Measurements from ENCODE around the gene PLEKHF1. TPM values are rescaled to one million over a fixed set of nuclear protein-coding genes. Genes with fewer than 3 reads are reported as not detected.

Gene PLEKHF1
- polyA plus RNA-seq, 5 donors = 0.51 to 1.3 (median 0.90) TPM

GRCh38 chr19:29677001-29677817, 11.9 kb downstream of the PLEKHF1 start:
- DNase-seq = no peak

- DNase-seq = no peak
These were observed 13.3 kb downstream of the PLEKHF1 start for GRCh38 chr19:29678484-29679106.

DNA sequence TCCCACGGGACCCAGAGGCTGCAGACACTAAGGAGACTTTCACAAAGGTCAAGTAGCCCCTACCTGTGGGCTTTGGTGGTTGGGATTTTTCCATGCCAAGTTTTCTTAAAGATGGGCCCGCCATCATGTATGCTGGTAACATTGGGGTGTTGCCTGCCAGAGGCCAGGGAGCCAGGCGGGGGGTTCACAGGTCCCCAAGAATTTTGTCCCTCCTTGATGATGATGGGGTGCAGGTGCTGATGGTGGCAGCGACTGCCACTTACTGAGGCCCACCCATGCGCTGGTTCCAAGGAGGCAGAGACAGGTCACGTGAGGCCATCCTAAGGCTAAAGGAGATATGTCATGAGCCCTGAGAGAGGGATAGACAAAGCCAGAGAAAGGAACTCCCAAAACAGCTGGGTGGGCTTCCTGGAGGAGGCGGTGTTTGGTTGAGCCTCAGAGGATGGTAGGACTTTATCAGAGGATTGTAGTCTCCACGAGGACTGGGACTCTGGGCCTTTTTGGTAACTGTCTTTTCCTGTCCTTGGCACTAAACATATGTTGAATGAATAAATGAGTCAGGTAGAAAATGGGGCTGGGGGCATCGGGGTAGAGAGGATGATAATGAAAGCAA, 14.4 kb downstream of the PLEKHF1 start:
- DNase-seq = no peak

DNA sequence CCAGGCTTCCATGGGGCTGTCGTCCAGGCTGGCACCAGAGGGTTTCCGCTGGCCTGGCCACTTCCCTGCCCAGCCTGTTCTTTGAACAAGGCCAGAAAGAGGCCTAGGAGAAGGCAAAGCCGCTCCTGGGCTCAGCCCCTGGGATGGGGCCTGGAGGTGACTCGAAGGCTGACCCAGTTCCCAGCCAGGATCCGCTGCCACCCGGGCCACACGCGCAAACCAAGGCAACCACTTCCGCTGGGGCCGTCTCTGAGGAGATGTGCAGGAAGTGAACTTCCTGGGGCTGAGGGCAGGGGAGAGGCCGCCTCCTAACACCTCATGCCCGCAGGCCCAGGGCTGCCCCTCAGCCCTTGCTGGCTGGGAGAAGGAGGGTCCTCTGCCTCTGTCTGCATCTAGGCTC, 15.2 kb downstream of the PLEKHF1 start:
- DNase-seq = no peak

- DNase-seq = no peak
These were observed 15.7 kb downstream of the PLEKHF1 start for GRCh38 chr19:29680937-29681336.

- DNase-seq = no peak
These were observed 16.4 kb downstream of the PLEKHF1 start for GRCh38 chr19:29681422-29682235.

GRCh38 chr19:29682236-29682895, 17.1 kb downstream of the PLEKHF1 start:
- DNase-seq = no peak

DNA sequence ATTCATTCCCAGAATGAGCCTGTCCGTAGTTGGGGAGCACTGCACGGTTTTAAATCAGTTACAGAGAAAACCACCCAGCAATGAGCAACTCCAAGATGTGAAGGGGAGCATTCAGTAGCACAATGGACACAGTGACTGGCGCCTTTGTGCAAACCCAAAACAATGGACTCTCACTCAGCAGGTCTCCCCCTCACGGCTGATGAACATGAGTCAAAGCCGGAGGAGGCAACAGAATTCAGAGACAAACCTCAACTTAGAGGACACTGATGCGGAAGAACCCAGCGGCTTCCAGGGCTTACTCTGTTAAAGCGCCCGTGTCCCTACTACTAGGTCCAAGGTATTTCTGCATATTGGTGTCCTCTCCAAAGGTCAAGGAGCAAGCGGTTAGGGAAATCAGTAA, 17.7 kb downstream of the PLEKHF1 start:
- DNase-seq = no peak

DNA sequence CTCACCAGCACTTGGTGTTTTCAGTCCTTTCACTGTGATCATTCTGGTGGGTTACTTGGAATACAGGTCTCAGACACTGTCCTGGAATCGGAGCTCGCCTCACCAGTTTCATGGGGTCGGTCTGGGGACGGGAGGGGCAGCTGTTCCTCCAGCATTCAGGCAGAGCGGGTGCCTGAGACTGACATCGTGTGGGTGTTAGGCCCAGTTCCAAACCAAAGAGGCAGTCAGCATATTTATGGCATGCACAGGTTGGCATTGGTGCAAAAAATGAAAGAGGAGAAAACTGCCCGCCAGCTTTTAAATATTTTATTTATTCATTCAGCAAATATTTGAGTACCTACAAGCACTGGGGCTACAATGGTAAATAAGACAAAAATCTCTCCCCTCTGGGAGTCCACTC, 20.1 kb downstream of the PLEKHF1 start:
- DNase-seq = no peak

DNA sequence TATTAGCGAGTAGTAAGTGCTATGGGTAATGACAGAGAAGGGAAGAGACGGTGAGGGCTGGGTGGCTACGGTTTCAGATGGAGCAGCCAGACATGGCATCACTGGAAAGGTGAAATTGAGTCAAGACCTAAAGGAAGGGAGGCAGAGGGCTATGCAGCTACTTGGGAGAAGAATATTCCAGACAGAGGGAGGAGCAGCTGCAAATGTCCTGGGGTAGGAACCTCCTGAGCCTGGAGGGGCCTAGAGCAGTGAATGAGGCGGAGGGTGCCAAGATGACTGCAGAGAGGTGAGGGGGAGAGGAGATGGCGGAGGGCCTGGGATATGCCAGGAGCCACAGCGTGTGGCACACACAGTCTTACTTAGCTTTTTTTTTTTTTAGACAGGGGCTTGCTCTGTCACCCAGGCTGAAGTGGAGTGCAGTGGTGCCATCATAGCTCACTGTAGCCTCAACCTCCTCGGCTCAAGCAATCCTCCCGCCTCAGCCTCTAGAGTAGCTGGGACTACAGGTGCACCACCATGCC, 21.1 kb downstream of the PLEKHF1 start:
- no peak for DNase-seq

GRCh38 chr19:29687244-29687896, 22.1 kb downstream of the PLEKHF1 start:
- DNase-seq = no peak

- DNase-seq = no peak
These were observed 22.9 kb downstream of the PLEKHF1 start for GRCh38 chr19:29687897-29688728.

GRCh38 chr19:29690842-29691241, 25.6 kb downstream of the PLEKHF1 start:
- DNase-seq = no peak

- DNase-seq = no peak
These were observed 28.9 kb downstream of the PLEKHF1 start for GRCh38 chr19:29694161-29694560.

DNA sequence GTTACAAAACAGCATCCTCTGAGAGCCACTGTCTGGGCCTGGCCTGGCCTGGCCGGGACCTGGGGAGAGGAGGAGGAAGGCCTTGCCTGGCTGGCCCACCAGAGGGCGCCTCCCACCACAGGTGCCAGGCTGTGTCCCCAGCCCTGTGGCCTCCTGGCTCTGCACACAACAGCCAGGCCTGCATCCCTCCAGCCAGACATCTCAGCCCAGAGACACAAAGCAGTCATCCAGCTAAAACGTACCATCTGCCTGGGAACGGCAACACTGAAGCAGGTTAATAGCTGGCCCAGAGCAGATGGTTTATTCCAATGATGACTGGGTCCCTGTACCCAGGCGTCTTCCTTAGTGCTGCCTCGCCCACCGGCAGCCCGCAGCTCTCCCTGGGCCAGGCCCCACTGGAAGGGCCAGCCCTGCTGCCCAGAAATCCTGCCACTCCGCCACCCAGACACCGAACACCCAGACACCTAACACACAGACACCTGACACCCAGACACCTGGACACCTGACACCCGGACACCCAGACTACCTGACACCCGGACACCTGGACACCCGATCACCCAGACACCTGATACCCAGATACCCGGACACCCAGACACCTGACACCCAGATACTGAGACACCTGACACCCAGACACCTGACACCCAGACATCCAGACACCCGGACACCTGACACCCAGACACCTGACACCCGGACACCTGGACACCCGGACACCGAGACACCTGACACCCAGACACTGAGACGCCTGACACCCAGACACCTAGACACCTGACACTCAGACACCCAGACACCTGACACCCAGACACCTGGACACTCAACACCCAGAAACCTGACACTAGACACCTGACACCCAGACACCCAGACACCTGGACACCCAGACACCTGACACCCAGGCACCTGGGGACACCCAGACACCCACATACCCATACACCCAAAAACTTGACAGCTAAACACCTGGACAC, 29.7 kb downstream of the PLEKHF1 start:
- peak in 1 of 2 donors; percentile 27 for DNase-seq

DNA sequence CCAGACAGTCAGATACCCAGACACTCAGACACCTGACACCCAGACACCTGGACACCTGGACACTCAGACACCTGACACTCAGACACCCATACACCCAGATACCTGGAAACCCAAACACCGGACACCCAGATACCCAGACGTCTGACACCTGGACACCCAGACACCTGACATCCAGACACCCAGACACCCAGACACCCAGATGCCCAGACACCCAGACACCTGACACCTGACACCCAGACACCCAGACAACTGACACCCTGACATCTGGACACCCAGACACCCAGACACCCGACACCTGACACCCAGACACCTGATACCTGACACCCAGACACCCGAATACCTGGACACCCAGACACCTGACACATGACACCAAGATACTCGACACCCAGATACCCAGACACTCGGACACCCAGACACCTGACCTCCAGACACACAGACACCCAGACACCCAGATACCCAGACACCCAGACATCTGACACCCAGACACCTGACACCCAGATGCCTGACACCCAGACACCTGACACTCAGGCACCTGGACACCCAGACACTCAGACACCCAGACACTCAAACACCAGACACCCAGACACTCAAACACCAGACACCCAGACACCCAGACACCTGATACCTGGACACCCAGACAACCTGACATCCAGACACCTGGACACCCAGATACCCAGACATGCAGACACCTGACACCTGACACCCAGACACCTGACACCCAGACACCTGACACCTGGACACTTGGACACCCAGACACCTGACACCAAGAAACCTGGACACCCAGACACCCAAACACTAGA, 30.7 kb downstream of the PLEKHF1 start:
- DNase-seq = no peak

- no peak for DNase-seq
These were observed 31.2 kb downstream of the PLEKHF1 start for GRCh38 chr19:29696565-29696846.

Measured in right lung (tissue), 5 donors.